AG09309 (cell line): ENCODE data around the gene CLMP.

Experiments used
- DNase-seq: peaks from one replicate; pipeline ENCODE4 v3.0.0-alpha.2; 2010; ENCODE audit warnings: low read depth
- H3K4me3 ChIP-seq: 2 replicates; pipeline ENCODE4 v1.5.1; 2011; ENCODE audit warnings: mild to moderate bottlenecking, low read depth, low read length, moderate library complexity; ENCODE audit not compliant: control insufficient read depth
- TF ChIP-seq, protein P1 (sequence below): IDR thresholded peaks from 2 replicates; pipeline ENCODE4 v1.5.1; 2011; ENCODE audit warnings: mild to moderate bottlenecking, low read depth, low read length, inconsistent platforms; ENCODE audit not compliant: insufficient read depth, control insufficient read depth; ENCODE audit errors: missing control alignments

Gene CLMP

GRCh38 chr11:123228496-123229163 is 33.6 kb upstream of the CLMP start:
- TF ChIP-seq, protein P1, sequence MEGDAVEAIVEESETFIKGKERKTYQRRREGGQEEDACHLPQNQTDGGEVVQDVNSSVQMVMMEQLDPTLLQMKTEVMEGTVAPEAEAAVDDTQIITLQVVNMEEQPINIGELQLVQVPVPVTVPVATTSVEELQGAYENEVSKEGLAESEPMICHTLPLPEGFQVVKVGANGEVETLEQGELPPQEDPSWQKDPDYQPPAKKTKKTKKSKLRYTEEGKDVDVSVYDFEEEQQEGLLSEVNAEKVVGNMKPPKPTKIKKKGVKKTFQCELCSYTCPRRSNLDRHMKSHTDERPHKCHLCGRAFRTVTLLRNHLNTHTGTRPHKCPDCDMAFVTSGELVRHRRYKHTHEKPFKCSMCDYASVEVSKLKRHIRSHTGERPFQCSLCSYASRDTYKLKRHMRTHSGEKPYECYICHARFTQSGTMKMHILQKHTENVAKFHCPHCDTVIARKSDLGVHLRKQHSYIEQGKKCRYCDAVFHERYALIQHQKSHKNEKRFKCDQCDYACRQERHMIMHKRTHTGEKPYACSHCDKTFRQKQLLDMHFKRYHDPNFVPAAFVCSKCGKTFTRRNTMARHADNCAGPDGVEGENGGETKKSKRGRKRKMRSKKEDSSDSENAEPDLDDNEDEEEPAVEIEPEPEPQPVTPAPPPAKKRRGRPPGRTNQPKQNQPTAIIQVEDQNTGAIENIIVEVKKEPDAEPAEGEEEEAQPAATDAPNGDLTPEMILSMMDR: no peak
- no peak overlapping the region for H3K4me3 ChIP-seq
- DNase-seq: no peak

DNA sequence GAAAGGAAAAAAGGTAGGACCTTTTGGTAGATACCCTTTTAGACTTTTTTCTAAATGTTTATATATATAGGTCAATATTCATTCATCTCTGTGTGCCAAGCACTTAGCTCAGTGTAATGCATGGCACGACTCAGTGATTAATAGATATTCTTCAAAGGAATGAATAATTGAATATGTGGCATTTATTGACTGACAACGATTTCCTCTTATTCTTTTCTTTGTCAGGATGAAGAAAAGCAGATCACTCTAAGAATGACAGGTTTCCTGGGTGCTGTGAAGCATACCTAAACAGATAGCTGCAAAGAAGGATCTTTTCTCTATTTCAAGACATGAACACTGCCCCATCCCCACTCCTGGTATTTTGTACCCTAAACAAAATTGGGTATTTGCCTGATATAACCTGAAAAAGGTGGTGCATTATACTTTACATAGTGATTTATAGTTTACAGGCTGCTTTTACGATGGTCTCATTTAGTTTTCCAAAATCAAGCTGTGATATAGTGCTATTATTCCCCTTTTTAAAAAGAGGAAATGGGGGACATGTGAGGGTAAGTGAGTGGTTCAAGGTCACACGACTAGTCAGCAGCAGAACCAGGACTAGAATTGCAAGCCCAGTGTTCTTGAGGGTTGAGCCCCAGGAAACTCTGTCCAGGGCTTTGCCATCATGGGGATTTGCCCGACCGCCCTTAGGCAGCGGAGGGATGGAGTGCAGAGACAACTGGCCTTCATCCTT is 32.9 kb upstream of the CLMP start:
- no peak overlapping the region for H3K4me3 ChIP-seq
- TF ChIP-seq, protein P1: no peak
- no peak for DNase-seq

DNA sequence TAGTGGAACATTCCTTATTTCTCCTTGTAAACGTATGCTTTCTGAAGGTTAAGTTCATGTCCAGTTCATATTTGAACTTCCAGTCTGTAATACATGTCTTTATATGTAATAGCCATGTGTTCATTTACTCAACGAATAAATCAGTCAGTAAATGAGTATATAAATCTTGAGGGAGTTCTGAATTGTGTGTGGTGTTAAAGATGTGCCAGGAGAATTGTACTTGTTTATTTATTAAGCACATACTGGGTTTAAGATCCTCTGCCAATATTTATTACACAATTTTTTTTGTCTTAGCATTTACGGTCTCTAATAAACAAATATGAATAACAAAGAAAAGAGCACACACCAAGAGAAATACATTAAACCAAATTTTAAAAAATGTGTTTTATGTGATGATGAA is 26.5 kb upstream of the CLMP start:
- TF ChIP-seq, protein P1: no peak
- no peak overlapping the region for H3K4me3 ChIP-seq
- DNase-seq: no peak

DNA sequence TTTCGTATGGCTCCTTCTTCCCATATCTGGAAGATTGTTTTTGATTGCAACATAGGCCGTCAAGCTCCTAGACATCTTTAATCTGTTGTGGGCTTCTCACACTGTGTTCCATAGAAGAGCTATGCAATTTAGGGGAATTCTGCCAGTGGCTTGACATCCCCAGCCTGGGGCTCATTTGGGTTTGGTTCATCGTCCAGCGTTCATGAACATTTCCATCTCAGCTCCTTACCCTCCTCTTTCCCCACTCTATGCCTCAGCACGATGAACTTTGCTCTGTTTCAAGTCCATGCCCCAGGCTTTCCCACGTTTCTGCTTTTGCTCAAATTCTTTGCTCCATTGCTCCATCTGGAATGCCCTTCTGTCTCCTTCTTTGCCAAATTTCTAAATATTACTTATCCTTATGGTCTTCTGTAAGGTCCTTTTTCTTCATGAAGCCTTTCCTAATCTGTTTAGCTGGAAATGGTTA is 26.1 kb upstream of the CLMP start:
- TF ChIP-seq, protein P1: no peak
- no peak for DNase-seq
- H3K4me3 ChIP-seq: no peak overlapping the region

DNA sequence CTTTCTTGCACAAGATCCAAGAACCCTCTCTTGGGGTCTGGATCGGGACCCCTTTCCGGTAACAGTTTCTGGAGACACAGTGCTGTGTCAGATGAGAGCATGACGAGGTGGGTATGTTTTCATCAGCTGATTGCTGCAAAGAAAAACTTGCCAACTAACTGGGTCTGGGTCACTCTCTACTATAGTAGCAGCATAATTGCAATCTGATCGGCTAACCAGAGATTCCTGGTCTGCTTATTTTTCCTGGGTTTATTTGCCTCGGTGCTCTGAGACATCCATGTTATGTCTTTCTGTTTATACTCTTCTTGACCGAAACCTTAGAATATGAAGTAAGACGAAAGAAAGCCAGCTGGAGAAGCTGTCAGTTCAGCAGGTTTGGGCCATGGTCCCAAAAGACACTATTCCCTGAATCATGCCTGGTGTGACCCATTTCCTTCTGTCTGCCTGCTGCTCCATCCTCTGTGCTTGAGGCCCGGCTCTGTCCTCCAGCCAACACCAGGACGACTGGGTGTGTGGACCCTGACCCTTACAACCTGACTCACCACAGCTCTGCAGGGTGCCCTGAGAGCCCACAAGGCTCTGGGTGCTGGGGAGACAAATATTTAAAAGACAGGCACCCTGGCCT is 24.1 kb upstream of the CLMP start:
- TF ChIP-seq, protein P1: no peak
- no peak overlapping the region for H3K4me3 ChIP-seq
- DNase-seq: no peak

DNA sequence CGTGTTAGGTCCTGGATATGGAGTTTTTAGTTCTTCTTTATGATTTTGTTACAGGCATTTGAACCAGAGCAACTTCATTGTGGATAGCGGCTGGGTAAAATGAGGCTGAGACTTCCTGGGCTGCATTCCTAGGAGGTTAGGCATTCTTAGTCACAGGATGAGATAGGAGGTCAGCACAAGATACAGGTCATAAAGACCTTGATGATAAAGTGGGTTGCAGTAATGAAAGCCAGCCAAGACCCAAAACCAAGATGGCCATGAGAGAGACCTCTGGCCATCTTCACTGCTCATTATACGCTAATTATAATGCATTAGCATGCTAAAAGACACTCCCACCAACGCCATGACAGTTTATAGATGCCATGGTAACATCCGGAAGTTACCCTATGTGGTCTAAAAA is 23.4 kb upstream of the CLMP start:
- TF ChIP-seq, protein P1: no peak
- no peak for DNase-seq
- no peak overlapping the region for H3K4me3 ChIP-seq
